GM12873 (cell line): ENCODE data around the gene MYCBP2.

Source experiments
- CTCF ChIP-seq: IDR thresholded peaks from 2 replicates; pipeline ENCODE4 v1.5.1; 2012; ENCODE audit warnings: low read depth, mild to moderate bottlenecking, moderate library complexity, low read length, control low read depth; ENCODE audit not compliant: insufficient read depth; ENCODE audit errors: missing control alignments

MYCBP2 gene

GRCh38 chr13:77335543-77335942, 8.6 kb upstream of the MYCBP2 start:
- TF ChIP-seq CTCF, result no peak

GRCh38 chr13:77333594-77333993, 6.7 kb upstream of the MYCBP2 start:
- TF ChIP-seq CTCF, result no peak

GRCh38 chr13:77331421-77331820, 4.5 kb upstream of the MYCBP2 start:
- TF ChIP-seq CTCF, result no peak

GRCh38 chr13:77329911-77330584, 3.2 kb upstream of the MYCBP2 start:
- no peak for TF ChIP-seq CTCF

GRCh38 chr13:77329133-77329910, 2.4 kb upstream of the MYCBP2 start:
- no peak for TF ChIP-seq CTCF

GRCh38 chr13:77328819-77329132, 1.9 kb upstream of the MYCBP2 start:
- TF ChIP-seq CTCF, result no peak

- no peak for TF ChIP-seq CTCF
Observed at GRCh38 chr13:77325371-77325980, 1.4 kb downstream of the MYCBP2 start.
